ENCODE results near the gene MLLT1.
A peak's percentile ranks its signal among the peaks of the same experiment; 100 is the strongest.

The MLLT1 gene

GRCh38 chr19:6274756-6275155, 5.0 kb downstream of the MLLT1 start:
- DNase-seq (ENCODE audit: low spot score) = no peak

GRCh38 chr19:6273701-6274601, 5.8 kb downstream of the MLLT1 start:
- peak; percentile 93 for DNase-seq (ENCODE audit: low spot score)

GRCh38 chr19:6272913-6273600, 6.7 kb downstream of the MLLT1 start:
- no peak for DNase-seq (ENCODE audit: low spot score)

GRCh38 chr19:6272411-6272791, 7.4 kb downstream of the MLLT1 start:
- no peak for DNase-seq (ENCODE audit: low spot score)

- DNase-seq (ENCODE audit: low spot score) = peak; percentile 87
Observed at GRCh38 chr19:6271721-6272410, 7.9 kb downstream of the MLLT1 start.

GRCh38 chr19:6271251-6271650, 8.5 kb downstream of the MLLT1 start:
- DNase-seq (ENCODE audit: low spot score) = peak; percentile 50

GRCh38 chr19:6270822-6271221, 9.0 kb downstream of the MLLT1 start:
- no peak for DNase-seq (ENCODE audit: low spot score)

- DNase-seq (ENCODE audit: low spot score) = no peak
Observed at GRCh38 chr19:6270076-6270745, 9.6 kb downstream of the MLLT1 start.

GRCh38 chr19:6269101-6269886, 10.5 kb downstream of the MLLT1 start:
- no peak for DNase-seq (ENCODE audit: low spot score)

- no peak for DNase-seq (ENCODE audit: low spot score)
Observed at GRCh38 chr19:6268382-6268771, 11.4 kb downstream of the MLLT1 start.

- DNase-seq (ENCODE audit: low spot score) = no peak
Observed at GRCh38 chr19:6267552-6268381, 12.0 kb downstream of the MLLT1 start.

- DNase-seq (ENCODE audit: low spot score) = no peak
Observed at GRCh38 chr19:6264803-6265202, 15.0 kb downstream of the MLLT1 start.

GRCh38 chr19:6263735-6264444, 15.9 kb downstream of the MLLT1 start:
- DNase-seq (ENCODE audit: low spot score) = no peak

- no peak for DNase-seq (ENCODE audit: low spot score)
Observed at GRCh38 chr19:6263306-6263705, 16.5 kb downstream of the MLLT1 start.

- no peak for DNase-seq (ENCODE audit: low spot score)
Observed at GRCh38 chr19:6262519-6262918, 17.3 kb downstream of the MLLT1 start.

GRCh38 chr19:6261883-6262282, 17.9 kb downstream of the MLLT1 start:
- no peak for DNase-seq (ENCODE audit: low spot score)

- DNase-seq (ENCODE audit: low spot score) = peak; percentile 46
Observed at GRCh38 chr19:6260912-6261650, 18.7 kb downstream of the MLLT1 start.

GRCh38 chr19:6260376-6260775, 19.4 kb downstream of the MLLT1 start:
- DNase-seq (ENCODE audit: low spot score) = no peak

- no peak for DNase-seq (ENCODE audit: low spot score)
Observed at GRCh38 chr19:6259312-6259861, 20.4 kb downstream of the MLLT1 start.
